GM18868 (cell line): ENCODE results near the gene KRT31.
"Not testable (repeated sequence)": the region's sequence is repeated elsewhere in the genome, so short reads cannot be mapped to it uniquely, and the experiment has no call there.

ENCODE experiments used
- ATAC-seq: cut with Tn5 transposase; IDR thresholded peaks from one replicate; pipeline ENCODE4 v1.9.1; 2021; ENCODE audit warnings: mild to moderate bottlenecking, moderate library complexity; ENCODE audit not compliant: unreplicated experiment

Gene KRT31

GRCh38 chr17:41418116-41418860 is 20.9 kb upstream of the KRT31 start:
- no peak for ATAC-seq

DNA sequence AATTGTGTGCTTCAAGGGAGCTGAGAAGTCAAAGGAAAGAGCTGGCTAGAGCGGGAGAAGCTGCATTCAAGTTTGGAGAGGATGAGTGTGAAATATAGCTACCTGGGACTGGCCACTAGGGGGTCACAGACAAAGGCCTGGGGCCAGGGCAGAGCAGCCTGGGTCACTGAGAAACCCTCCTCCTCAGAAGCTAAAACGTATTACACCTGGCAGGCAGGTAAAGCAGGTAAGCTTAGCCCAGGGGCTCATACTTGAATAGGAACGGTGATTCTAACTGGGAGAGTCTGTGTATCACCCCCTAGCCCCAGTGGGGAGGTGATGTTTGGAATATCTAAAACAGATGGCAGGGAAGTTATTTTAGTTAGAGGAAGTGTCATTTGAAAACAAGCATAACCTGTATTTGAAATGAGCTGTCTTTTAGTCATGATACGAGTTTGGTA is 20.2 kb upstream of the KRT31 start:
- no peak for ATAC-seq

DNA sequence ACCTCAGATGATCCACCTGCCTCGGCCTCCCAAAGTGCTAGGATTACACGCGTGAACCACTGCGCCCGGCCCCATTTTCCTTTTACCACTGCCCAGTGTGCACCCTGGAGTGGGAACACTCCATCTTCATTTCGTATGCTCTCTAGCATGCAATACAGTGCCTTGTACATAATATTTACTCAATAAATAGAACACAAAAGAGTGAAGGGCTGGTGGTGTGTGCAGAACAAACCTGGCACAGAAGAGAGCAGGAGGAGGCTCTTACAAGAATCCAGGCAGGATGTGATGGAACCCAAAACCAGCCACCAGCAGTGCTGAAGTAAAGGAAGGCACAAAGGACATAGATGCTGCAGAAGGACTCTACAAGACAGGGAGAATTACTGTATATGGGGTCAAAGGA is 19.7 kb upstream of the KRT31 start:
- no peak for ATAC-seq

- no peak for ATAC-seq
Observed at GRCh38 chr17:41416479-41416878, 19.1 kb upstream of the KRT31 start.

- no peak for ATAC-seq
Observed at GRCh38 chr17:41415833-41416335, 18.5 kb upstream of the KRT31 start.

DNA sequence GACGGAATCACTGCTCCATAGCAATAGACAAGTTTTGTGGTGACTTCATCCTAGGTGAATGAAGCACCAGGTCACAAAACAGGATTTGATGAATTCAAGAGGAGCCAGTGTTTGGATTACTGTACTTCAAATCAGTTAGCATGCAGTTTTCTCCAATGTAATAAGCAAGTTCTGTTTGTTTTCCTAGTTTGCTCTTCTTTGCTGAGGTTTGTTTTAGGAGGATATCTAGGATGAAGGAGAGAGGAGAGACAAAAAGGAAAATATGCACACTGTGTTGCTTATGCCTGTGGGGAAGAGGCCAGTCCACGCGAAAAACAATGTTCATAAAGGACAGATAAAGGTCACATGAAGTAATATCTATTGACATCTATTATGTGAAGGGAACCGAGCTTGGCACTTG is 18.0 kb upstream of the KRT31 start:
- no peak for ATAC-seq

DNA sequence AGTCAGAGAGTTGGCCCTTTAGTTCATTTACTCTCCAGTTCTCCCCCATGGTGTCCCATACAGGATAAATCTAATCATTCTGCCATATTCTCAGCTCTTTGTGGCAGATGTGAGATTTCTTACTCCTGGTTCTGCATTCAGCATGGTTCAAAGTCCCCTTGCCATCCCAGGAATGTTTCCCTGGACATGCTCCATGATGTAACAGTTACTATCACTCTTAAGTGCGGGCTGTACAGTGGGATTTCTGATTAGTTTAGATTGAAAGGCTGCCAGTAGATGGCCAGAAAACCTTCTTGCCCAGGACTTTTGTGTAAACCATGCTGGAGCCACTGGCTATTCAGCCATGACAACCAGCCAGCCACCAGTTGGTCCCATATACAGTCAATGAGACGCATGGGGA is 16.6 kb upstream of the KRT31 start:
- ATAC-seq, result no peak

DNA sequence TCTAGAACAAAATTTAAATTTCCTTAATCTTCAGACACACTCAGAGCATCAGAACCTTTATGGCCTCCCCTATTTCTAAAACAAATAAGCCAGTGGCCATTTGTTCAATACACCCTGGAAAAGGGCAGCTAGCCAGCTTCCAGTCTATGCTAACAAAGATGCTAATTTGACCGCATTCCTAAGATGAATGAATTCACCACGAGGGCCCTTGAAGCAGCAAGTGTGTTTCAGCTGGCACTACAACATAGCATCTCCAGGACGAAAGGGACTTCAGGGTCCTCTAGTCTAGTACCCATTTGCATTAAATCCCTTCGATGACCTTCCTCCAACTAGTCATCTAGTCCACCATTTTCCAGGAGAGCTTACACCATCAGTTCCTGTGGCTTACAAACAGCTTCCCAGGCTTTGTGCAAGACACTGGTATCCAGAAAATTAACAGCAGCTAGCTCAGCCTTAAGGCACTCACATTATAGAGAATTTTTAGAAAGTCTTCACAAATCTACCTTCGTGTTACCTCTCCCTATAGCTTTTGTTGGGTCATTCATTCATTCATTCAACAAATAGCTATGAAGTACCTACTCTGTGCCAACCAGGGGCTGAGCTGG is 16.0 kb upstream of the KRT31 start:
- no peak for ATAC-seq

DNA sequence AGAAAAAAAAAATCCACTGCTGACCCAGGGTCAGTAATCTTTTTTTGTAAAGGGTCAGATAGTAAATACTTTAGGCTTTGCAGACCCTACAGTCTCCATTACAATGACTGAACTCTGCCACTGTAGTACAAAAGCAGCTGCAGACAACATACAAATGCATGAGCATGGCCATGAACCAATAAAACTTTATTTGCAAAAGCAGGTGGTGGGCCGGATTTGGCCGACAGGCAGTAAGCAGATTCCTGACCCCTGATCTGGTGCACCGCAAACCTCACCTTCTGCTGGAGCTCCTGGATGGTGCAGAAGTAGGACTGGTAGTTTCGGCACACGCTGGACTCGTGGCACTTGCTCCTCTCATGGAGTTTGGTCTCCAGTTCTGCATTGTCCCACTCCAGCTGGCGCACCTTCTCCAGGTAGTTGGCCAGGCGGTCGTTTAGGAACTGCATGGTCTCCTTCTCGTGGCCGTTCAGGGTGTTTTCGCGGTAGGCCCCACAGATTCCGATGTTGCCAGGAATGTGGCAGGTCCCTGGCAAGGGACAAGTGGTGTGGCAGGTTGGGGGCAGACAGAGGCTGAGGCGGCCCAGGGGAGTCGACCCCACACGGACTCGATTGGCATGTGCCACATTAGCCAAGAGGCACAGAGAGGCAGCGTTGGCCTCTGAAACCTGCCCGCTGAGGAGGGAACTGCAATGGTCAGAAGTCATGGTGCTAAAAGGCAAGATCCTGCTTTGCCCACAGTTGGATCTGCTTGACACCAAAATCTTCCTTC is 13.8 kb upstream of the KRT31 start:
- ATAC-seq, result no peak

DNA sequence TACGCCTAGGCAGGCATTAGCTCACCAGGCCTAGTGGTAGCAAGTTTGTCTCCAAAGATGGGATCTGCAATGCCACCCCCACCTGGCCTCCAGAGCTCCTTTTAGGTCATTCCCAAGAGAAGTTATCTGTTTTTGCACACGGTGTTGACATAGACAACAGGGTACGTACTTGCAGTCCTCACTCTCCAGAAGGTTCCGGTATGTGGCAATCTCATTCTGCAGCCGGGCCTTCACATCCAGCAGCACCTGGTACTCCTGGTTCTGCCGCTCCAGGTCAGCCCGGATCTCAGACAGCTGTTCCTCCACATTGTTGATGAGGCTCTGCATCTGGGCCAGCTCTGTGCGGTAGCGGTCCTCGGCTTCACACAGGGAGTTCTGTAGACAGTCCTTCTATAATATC is 9.8 kb upstream of the KRT31 start:
- ATAC-seq, result no peak

GRCh38 chr17:41406205-41406604 is 8.8 kb upstream of the KRT31 start:
- no peak for ATAC-seq

DNA sequence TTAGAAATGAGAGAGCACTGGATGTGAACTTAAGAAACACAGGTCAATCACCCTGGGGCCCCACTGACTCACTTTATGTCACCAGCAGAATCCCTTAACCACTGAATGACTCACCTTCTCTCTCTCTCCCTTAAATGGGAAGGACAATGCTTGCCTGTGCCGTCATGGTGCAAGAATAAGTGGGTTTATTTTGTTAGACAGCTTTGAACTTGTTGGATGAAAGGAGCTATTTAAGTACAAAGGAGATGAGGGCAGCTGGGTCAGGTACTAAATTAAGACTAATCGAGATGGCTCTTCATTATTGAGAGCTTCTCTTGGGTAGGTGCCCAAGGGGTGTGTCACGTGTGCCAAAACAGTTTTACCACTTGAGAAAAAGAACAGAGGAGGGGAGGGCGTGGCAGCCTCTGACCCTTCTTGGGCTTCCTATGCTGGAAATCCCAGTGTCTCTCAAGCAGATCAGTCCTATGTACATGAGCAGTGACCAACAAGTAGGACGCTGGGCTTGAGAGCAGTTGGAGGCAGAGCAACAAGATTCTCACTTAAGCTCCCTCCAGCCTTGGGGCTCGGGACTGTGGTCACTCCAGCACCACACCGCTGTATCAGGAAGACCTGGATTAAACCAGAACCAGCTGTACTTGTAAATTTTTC is 6.7 kb upstream of the KRT31 start:
- no peak for ATAC-seq

DNA sequence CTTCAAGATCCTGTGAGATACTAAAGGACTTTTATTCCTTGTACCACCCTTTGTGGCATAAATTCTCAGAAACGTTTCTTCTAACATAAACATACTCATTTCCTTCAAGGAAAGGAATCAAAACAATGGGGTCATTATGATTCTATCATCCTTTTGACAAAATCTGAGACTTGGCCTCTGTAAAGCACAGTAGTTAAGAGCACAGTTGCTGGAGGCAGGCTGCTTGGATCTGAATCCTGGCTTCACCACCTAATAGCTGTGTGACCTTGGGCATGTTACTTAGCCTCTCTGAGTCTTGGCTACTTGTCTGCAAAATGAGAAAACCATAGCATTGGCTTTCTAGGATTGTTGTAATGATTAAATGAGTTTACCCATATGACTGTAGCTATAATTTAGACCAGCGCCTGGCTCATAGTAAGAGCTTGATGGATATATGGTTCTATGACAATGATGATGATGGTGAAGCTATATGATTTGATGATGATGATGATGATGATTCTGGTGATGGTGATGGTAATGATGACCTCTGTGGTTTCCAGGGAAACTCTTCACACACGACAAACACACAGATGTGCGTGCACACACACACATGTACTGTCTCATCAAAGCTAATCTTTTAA is 6.1 kb upstream of the KRT31 start:
- no peak for ATAC-seq

DNA sequence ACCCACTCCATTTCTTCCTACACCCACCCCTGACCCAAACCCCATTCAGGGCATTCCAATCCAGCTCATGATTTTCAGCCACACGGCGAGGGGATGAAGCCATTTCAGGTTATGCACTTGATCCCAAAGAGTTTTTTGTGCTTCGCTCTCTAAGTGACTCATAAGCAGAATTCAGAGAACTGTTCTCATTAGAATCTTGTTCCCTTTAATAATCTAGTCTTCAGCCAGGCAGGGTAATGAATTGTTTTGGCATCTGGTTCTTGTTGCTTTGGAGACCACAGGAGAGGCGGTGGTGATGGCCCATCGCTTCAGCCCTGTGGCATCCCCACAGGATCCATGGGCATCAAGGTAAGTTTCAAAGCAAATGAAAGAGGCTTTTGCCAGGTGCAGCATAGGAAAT is 4.8 kb upstream of the KRT31 start:
- no peak for ATAC-seq

DNA sequence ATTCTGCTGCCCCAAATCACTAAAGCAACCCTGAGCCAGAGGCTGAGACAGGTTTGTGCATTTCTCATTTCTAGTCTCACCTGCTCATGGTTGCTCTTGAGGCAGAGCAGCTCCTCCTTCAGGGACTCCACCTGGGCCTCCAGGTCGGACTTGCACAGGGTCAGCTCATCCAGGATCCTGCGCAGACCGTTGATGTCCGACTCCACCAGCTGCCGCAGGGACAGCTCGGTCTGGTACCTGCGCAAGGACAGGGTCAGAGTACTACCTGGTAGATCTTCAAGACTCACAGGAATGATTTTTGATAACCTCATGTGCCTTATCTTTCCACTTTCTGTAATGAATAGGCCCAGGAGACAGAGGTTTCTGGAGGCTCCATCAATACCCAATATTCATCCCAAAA is 1.1 kb downstream of the KRT31 start:
- no peak for ATAC-seq

- no peak for ATAC-seq
Observed at GRCh38 chr17:41395611-41396010, 1.8 kb downstream of the KRT31 start.

DNA sequence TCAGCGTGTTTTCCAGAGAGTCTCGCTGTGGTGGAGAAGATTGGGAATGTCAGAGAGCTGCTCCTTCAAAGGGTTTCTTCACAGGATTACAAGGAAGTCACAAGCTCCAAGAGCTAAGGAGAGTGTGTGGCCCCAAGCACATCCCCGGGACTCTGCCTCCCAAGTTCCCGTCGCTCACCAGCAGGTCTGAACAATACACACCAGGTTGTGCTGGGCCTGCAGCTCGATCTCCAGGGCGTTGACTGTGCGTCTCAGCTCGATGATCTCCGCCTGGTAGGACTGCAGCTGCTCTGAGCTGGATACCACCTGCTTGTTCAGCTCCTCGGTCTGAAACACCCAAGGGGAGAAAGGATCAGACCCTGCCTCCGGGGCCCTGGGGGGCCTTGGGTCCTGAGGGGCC is 2.4 kb downstream of the KRT31 start:
- not testable (repeated sequence) for ATAC-seq

- no peak for ATAC-seq
Observed at GRCh38 chr17:41394254-41394996, 3.0 kb downstream of the KRT31 start.

DNA sequence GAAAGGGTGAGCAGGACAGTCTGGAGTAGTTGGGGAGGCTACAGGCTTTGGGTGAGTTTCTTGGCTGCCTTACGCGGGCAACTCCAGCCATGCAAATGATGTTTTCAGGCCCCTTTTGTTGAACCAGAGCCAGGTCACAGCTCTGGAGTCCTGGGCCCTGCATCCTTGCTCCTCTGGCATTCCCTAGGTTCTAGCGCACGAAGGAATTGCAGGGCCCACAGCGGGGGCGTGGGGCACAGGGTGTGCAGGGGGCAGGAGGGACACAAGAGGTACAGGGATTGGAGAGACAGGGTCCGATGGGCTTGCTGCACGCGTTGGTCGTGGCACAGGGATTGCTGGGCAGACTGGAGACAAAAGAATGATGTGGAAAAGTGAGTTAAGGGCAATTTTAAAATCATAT is 3.6 kb downstream of the KRT31 start:
- no peak for ATAC-seq

DNA sequence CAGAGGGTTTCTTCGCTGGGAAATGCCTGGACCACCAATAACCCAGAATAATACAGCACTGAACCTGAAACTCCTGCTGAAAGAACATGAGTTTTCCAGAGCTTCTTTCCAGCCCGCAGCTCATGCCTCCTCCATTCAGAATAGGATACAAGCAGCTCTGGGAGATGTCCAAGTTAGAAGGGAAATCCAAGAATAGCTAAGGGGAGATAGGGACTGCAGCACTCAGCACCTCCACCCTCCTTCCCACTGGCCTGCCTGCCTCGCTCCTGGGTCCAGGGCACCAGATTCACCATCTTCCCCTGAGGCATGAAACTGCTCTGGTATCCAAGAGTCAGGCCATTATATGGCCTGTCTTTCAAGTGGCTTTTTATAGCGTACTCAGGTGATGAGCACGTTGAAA is 4.1 kb downstream of the KRT31 start:
- no peak for ATAC-seq
